Stomach (tissue), 9 donors: Measurements from ENCODE around the gene HSPA1A. TPM values are rescaled to one million over a fixed set of nuclear protein-coding genes. Genes with fewer than 3 reads are reported as not detected.
"Not testable (repeated sequence)": the region's sequence is repeated elsewhere in the genome, so short reads cannot be mapped to it uniquely, and the experiment has no call there.

Experiments
- DNase-seq, 2 donors: peaks; one replicate each; pipeline versions ENCODE4 v3.0.0 to v3.0.0-alpha.2; 2013 to 2019
- H3K27ac ChIP-seq, 5 donors: fragments of 200-600 bp in 4 of 5; sonication (generic) in 4 of 5; one replicate each; pipeline ENCODE4 v1.5.1; 2013 to 2019; ENCODE audit warnings: mild to moderate bottlenecking in 1 of 5, moderate library complexity in 1 of 5
- H3K27me3 ChIP-seq, 3 donors: fragments of 200-600 bp; sonication (generic); one replicate each; pipeline ENCODE4 v1.5.1; 2017 to 2019; ENCODE audit warnings: mixed run types in 1 of 3
- H3K36me3 ChIP-seq, 4 donors: fragments of 200-600 bp; sonication (generic); 1 replicate in 3 of 4; 2 replicates in 1 of 4; pipeline ENCODE4 v1.5.1; 2016 to 2019
- H3K4me1 ChIP-seq, 4 donors: fragments of 200-600 bp; sonication (generic); one replicate each; pipeline ENCODE4 v1.5.1; 2016 to 2019
- H3K4me3 ChIP-seq, 4 donors: fragments of 200-600 bp; sonication (generic) in 3 of 4; one replicate each; pipeline ENCODE4 v1.5.1; 2016 to 2019; ENCODE audit warnings: mild to moderate bottlenecking in 1 of 4
- H3K9me3 ChIP-seq, 4 donors: fragments of 200-600 bp; sonication (generic); one replicate each; pipeline ENCODE4 v1.5.1; 2016 to 2019
- CTCF ChIP-seq, 7 experiments: fragments of 450-650 bp in 4 of 7; fragments of 200-600 bp in 3 of 7; sonication (generic) in 3 of 7; IDR thresholded peaks; one replicate each; pipeline ENCODE4 v1.5.1; 2016 to 2019; ENCODE audit warnings: antibody characterized with exemption in 7 of 7, control low read depth in 2 of 7, mild to moderate bottlenecking in 1 of 7
- EP300 ChIP-seq: sonication (generic); formaldehyde crosslinking; IDR thresholded peaks from one replicate; pipeline ENCODE4 v1.6.1; 2017; ENCODE audit warnings: antibody characterized with exemption
- POLR2A ChIP-seq, 4 donors: fragments of 450-650 bp; IDR thresholded peaks; one replicate each; pipeline ENCODE4 v1.6.1; 2016; ENCODE audit warnings: antibody characterized with exemption in 4 of 4, control low read depth in 2 of 4, mild to moderate bottlenecking in 1 of 4, moderate library complexity in 1 of 4
- POLR2AphosphoS5 ChIP-seq, 3 donors: sonication (generic); formaldehyde crosslinking; IDR thresholded peaks; one replicate each; pipeline ENCODE4 v1.6.1; 2016; ENCODE audit warnings: antibody characterized with exemption in 3 of 3
- WGBS, 5 donors: extraction: QIAGEN DNeasy Blood & Tissue Kit in 3 of 5; methylation state at CpG; one replicate each; pipeline versions ENCODE4 v1.1.5 to v1.1.7; 2013 to 2018; 5-methylcytosine and 5-hydroxymethylcytosine counted together
- intact Hi-C: fragments of 100-400 bp; cut with DNase I; formaldehyde crosslinking; loops from one replicate; pipeline ENCODE4 v1.15.1; 2023; ENCODE audit warnings: low total_unique reads
- polyA plus RNA-seq, 3 donors: library from polyadenylated mRNA; stranded (reverse); fragments of 200-250 nt; gene quantifications; one replicate each; pipeline ENCODE4 v1.2.3, GENCODE V29; 2013
- total RNA-seq, 5 donors: library from RNA; depleted of rRNA; stranded (reverse); fragments of >200 nt; gene quantifications; one replicate each; pipeline versions ENCODE4 v1.1.0 to v1.2.3, GENCODE V29; 2014 to 2016
- donor health status: healthy with polysubstance abuse.
- donor health status: Bipolar disorder and iron deficiency.
- donor health status: healthy.

The HSPA1A gene
- total and polyA plus RNA-seq, 8 donors = 51.1 to 124 (median 89.5) TPM

DNA sequence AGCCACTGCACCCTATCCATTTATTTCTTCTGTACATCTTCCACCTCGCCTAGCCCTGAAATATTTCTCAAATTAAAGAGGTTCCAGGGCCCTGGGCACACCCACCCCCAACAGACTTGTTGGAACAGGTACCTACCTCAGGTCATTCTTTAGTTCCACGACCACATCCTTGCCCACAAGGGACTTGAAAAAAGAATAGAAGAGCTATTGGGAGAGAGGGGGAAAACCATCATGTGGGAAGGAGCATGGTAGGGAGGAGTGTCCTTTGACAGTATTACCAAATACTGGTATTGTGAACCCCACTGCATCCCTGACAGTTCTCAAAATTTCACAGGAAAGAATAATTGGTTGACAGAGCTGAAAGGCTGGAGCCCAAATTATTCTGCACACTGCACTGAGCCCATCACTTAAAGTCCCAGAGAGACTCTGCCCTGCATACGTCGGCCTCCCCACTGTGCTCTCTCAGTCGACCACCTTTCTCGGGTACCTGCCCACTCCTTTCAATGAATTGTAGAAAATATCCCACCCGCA, 9.3 kb upstream of the HSPA1A start:
- intact Hi-C loops = no loop called here
- DNase-seq = no peak
- H3K27me3 ChIP-seq = no peaks in the 10 kb centered on the region
- H3K4me3 ChIP-seq = peak overlapping the region; percentile 50 to 66 (median 60)
- H3K36me3 ChIP-seq = peaks cover 4 to 31% (median 23%) of the 10 kb centered on the region in 4 donors
- no peaks in the 10 kb centered on the region for H3K9me3 ChIP-seq
- peaks cover 6 to 30% (median 16%) of the 10 kb centered on the region in 4 donors for H3K4me1 ChIP-seq
- TF ChIP-seq CTCF (IDR thresholded peaks at IDR 0.05) = no peak
- no peak for TF ChIP-seq POLR2A (IDR thresholded peaks at IDR 0.05)
- no peak for TF ChIP-seq POLR2AphosphoS5 (IDR thresholded peaks at IDR 0.05)
- no peak for TF ChIP-seq EP300
- WGBS, 5 donors = 12 to 17% (median 13%) methylated on average over 7 of the region's 7 CpGs
- H3K27ac ChIP-seq = peak overlapping the region; percentile 91 to 97 (median 94)

DNA sequence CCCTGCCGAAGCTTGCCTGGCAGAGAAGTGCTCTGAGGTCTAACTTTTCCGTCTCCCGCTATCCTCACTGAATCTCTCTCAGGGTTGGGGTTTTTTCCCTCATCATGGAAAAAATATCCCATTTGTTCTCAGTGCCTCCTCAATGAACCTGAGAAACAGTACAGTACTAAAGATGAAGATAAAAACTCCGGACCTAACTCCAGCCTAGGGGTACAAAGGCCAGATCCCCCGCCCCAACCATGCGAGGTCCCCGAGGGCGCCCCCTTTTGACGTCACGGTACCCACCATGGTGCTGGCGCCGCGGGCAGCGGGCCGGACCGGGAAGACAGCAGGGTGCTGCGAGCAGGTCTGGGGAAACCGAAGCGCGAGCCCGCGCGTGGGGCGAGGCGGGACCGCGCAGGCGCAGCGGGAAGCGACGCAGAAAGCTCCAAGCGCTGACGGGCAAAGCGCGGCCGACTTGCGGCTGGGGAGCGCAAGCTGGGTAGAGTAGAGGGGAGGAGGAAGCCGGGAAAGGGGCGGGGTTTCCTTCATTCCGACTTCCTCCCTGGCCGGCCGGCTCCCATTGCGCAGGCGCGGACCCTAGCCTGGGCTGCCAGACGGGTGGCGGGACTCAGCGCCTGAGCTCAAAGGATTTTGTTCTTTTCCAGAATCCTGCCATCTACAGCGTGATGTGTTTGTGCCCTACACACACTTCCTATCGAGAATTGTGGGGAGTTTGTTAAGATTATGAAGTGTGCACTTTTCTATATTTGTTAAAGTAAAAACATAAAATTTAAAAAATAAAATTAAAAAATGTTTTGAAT, 8.7 kb upstream of the HSPA1A start, which contains the start of gene LSM2:
Gene LSM2, minus strand, starts transcription at position 497 of the 803 bp plus-strand sequence. Its CDS starts 209 bp downstream, at position 288.
- Histone ChIP-seq H3K4me3 (peak within 1 kb of the TSS; percentile 50 to 66 (median 60)), H3K27ac (peak within 1 kb of the TSS; percentile 91 to 97 (median 94)), H3K4me1 (peaks cover 6 to 30% (median 16%) of the 10 kb centered on the region in 4 donors), H3K36me3 (peaks cover 4 to 24% (median 18%) of the 10 kb centered on the region in 4 donors), H3K27me3 (no peaks in the 10 kb centered on the region), H3K9me3 (no peaks in the 10 kb centered on the region)
- intact Hi-C loops = no loop called here
- peak; percentile 99 for DNase-seq
- TF ChIP-seq EP300 (no peak), POLR2A (IDR thresholded peaks at IDR 0.05) (peak in 1 of 4 donors; percentile 54), POLR2AphosphoS5 (IDR thresholded peaks at IDR 0.05) (peak; percentile 93 to 98 (median 94)), CTCF (IDR thresholded peaks at IDR 0.05) (peak in 4 of 7 experiments; percentile 9 to 15 (median 14))
- WGBS, 5 donors = 0% methylated on average over 26 to 51 of the region's 51 CpGs

GRCh38 chr6:31808599-31808998, 6.7 kb upstream of the HSPA1A start:
- not testable (repeated sequence) for H3K27ac ChIP-seq, DNase-seq
- WGBS, 5 donors = 85 to 90% (median 88%) methylated on average over 10 of the region's 10 CpGs

DNA sequence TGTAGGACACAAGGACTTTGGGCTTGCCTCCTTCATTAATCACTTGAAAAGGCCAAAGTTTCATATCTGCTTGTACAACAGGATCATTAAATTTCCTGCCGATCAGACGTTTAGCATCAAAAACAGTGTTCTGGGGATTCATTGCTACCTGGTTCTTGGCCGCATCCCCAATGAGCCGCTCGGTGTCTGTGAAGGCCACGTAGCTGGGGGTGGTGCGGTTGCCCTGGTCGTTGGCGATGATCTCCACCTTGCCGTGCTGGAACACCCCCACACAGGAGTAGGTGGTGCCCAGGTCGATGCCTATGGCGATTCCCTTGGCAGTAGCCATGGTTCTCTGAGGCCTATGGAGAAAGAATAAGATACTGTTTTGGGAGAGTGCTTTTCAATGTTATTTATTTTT, 3.7 kb upstream of the HSPA1A start:
- Histone ChIP-seq H3K4me1 (peaks cover 0 to 28% (median 15%) of the 10 kb centered on the region in 4 donors), H3K27ac (no peak overlapping the region), H3K36me3 (no peaks in the 10 kb centered on the region), H3K27me3 (no peaks in the 10 kb centered on the region), H3K4me3 (no peak overlapping the region), H3K9me3 (no peaks in the 10 kb centered on the region)
- no peak for TF ChIP-seq EP300
- no peak for TF ChIP-seq CTCF (IDR thresholded peaks at IDR 0.05)
- TF ChIP-seq POLR2AphosphoS5 (IDR thresholded peaks at IDR 0.05) = no peak
- TF ChIP-seq POLR2A (IDR thresholded peaks at IDR 0.05) = no peak
- no peak for DNase-seq
- 93 to 98% (median 94%) methylated on average over 12 of the region's 12 CpGs for whole genome bisulfite sequencing, 5 donors
- intact Hi-C loops = no loop called here

More at GRCh38 chr6:31808599-31808998, 6.7 kb upstream of the HSPA1A start:
- H3K4me1 ChIP-seq = peaks cover 6 to 35% (median 20%) of the 10 kb centered on the region in 4 donors
- H3K27me3 ChIP-seq, H3K36me3 ChIP-seq, H3K9me3 ChIP-seq, intact Hi-C loops, H3K4me3 ChIP-seq: not testable (repeated sequence)
